Neuronal stem cell (in vitro differentiated cells): ENCODE data around the gene AXIN2.

Source experiments
- DNase-seq: peaks from one replicate; pipeline ENCODE4 v3.0.0-alpha.2; 2013; ENCODE audit warnings: low spot score
- H2AFZ ChIP-seq: one replicate; pipeline ENCODE4 v1.6.1; 2013; ENCODE audit warnings: mild to moderate bottlenecking, low read length, inconsistent platforms
- H2AK5ac ChIP-seq: 2 replicates; pipeline ENCODE4 v1.6.1; 2013; ENCODE audit warnings: low read depth, mild to moderate bottlenecking, inconsistent platforms, low read length, moderate library complexity, mixed read lengths
- H2BK120ac ChIP-seq: 2 replicates; pipeline ENCODE4 v1.6.1; 2013; ENCODE audit warnings: low read depth, mild to moderate bottlenecking, inconsistent platforms, low read length, moderate library complexity, mixed read lengths
- H2BK12ac ChIP-seq: one replicate; pipeline ENCODE4 v1.6.1; 2013; ENCODE audit warnings: low read length, inconsistent platforms
- H2BK15ac ChIP-seq: 2 replicates; pipeline ENCODE4 v1.6.1; 2013; ENCODE audit warnings: mild to moderate bottlenecking, low read length, inconsistent platforms, mixed read lengths
- H2BK5ac ChIP-seq: one replicate; pipeline ENCODE4 v1.6.1; 2013; ENCODE audit warnings: inconsistent platforms, mild to moderate bottlenecking, low read length, moderate library complexity
- H3K14ac ChIP-seq: one replicate; pipeline ENCODE4 v1.6.1; 2013; ENCODE audit warnings: low read length, inconsistent platforms
- H3K18ac ChIP-seq: 2 replicates; pipeline ENCODE4 v1.6.1; 2013; ENCODE audit warnings: low read length, inconsistent platforms
- H3K23ac ChIP-seq: 2 replicates; pipeline ENCODE4 v1.6.1; 2013; ENCODE audit warnings: low read depth, mild to moderate bottlenecking, mixed read lengths, low read length, inconsistent platforms; ENCODE audit not compliant: poor library complexity
- H3K27ac ChIP-seq: replicated peaks from 3 replicates; pipeline ENCODE4 v1.5.1; 2013; ENCODE audit warnings: low read length, inconsistent platforms
- H3K27me3 ChIP-seq, 3 experiments: 2 replicates each; pipeline ENCODE4 v1.6.1; 2013; ENCODE audit warnings: low read length in 3 of 3, mild to moderate bottlenecking in 2 of 3, inconsistent platforms in 1 of 3, low read depth in 1 of 3, mixed read lengths in 1 of 3, moderate library complexity in 1 of 3; ENCODE audit not compliant: control insufficient read depth in 3 of 3, insufficient read depth in 3 of 3
- H3K36me3 ChIP-seq, 2 donors: replicated peaks in 1 of 2; 2 replicates each; pipeline ENCODE4 v1.6.1; 2013; ENCODE audit warnings: low read length in 2 of 2; ENCODE audit not compliant: control insufficient read depth in 2 of 2, insufficient read depth in 2 of 2
- H3K4ac ChIP-seq: 2 replicates; pipeline ENCODE4 v1.6.1; 2013; ENCODE audit warnings: inconsistent platforms, mild to moderate bottlenecking, low read length, moderate library complexity
- H3K4me1 ChIP-seq, 2 donors: 1 replicate in 1 of 2; 2 replicates in 1 of 2; pipeline ENCODE4 v1.6.1; 2013; ENCODE audit warnings: low read length in 2 of 2, low read depth in 1 of 2; ENCODE audit not compliant: control insufficient read depth in 2 of 2, insufficient read depth in 1 of 2
- H3K4me2 ChIP-seq: one replicate; pipeline ENCODE4 v1.6.1; 2013; ENCODE audit warnings: mild to moderate bottlenecking, low read length, inconsistent platforms; ENCODE audit not compliant: insufficient read depth, poor library complexity, severe bottlenecking
- H3K4me3 ChIP-seq, 2 donors: 2 replicates each; pipeline ENCODE4 v1.5.1; 2013; ENCODE audit warnings: low read length in 2 of 2, mild to moderate bottlenecking in 2 of 2, inconsistent platforms in 1 of 2, moderate library complexity in 1 of 2
- H3K79me1 ChIP-seq: one replicate; pipeline ENCODE4 v1.6.1; 2013; ENCODE audit warnings: low read depth, mild to moderate bottlenecking, inconsistent platforms, low read length, moderate library complexity
- H3K9ac ChIP-seq: one replicate; pipeline ENCODE4 v1.6.1; 2013; ENCODE audit warnings: mild to moderate bottlenecking, low read depth, low read length, inconsistent platforms; ENCODE audit not compliant: poor library complexity
- H3K9me3 ChIP-seq, 2 donors: replicated peaks in 1 of 2; 2 replicates each; pipeline versions ENCODE3 to v1.6.1; 2013; ENCODE audit warnings: low read length in 2 of 2, mild to moderate bottlenecking in 2 of 2, inconsistent platforms in 1 of 2, low read depth in 1 of 2, mixed read lengths in 1 of 2, moderate library complexity in 1 of 2; ENCODE audit not compliant: control insufficient read depth in 2 of 2, insufficient read depth in 1 of 2
- H4K8ac ChIP-seq: one replicate; pipeline ENCODE4 v1.6.1; 2013; ENCODE audit warnings: low read depth, mild to moderate bottlenecking, inconsistent platforms, low read length, moderate library complexity
- H4K91ac ChIP-seq: one replicate; pipeline ENCODE4 v1.6.1; 2013; ENCODE audit warnings: low read length, low read depth, mild to moderate bottlenecking, inconsistent platforms; ENCODE audit not compliant: poor library complexity
- WGBS, 2 donors: extraction: QIAGEN DNeasy Blood & Tissue Kit; methylation state at CpG; one replicate each; pipeline ENCODE4 v1.1.7; 2013; ENCODE audit warnings: missing lambda C conversion rate in 2 of 2, mixed read lengths in 1 of 2; ENCODE audit not compliant: insufficient read length in 2 of 2, insufficient replicate concordance in 1 of 2; ENCODE audit errors: extremely low coverage in 2 of 2; 5-methylcytosine and 5-hydroxymethylcytosine counted together

AXIN2 gene

GRCh38 chr17:65503557-65503956 is 57.9 kb downstream of the AXIN2 start:
- WGBS, 2 donors = no CpG with 5 or more reads among the region's 9 CpGs
- no peak overlapping the region for H2BK120ac ChIP-seq
- H3K27ac ChIP-seq = no peak overlapping the region

GRCh38 chr17:65498816-65499215 is 62.6 kb downstream of the AXIN2 start:
- Histone ChIP-seq H3K4me3 (no peak overlapping the region), H3K9me3 (peaks cover 0 to 2% of the 10 kb centered on the region in 2 donors), H3K4me2 (no peak overlapping the region), H4K91ac (no peak overlapping the region), H2BK12ac (no peak overlapping the region), H2AK5ac (peak overlapping the region; percentile 50), H3K23ac (no peak overlapping the region), H3K4me1 (peaks cover 10% of the 10 kb centered on the region in 2 donors), H3K4ac (no peak overlapping the region), H3K79me1 (no peaks in the 10 kb centered on the region), H2BK5ac (no peak overlapping the region), H3K18ac (no peak overlapping the region), H3K27me3 (no peaks in the 10 kb centered on the region), H2BK15ac (peak overlapping the region; percentile 76), H4K8ac (no peak overlapping the region), H2BK120ac (no peak overlapping the region), H3K27ac (no peak overlapping the region), H3K14ac (no peak overlapping the region), H3K36me3 (no peaks in the 10 kb centered on the region), H3K9ac (no peak overlapping the region), H2AFZ (peak overlapping the region; percentile 51)
- no peak for DNase-seq
- no CpG with 5 or more reads among the region's 4 CpGs for WGBS, 2 donors

More at GRCh38 chr17:65503557-65503956, 57.9 kb downstream of the AXIN2 start:
- H2AFZ ChIP-seq = no peak overlapping the region
- no peak overlapping the region for H3K9ac ChIP-seq
- H3K36me3 ChIP-seq = no peaks in the 10 kb centered on the region
- no peaks in the 10 kb centered on the region for H3K27me3 ChIP-seq
- peaks cover 0 to 2% of the 10 kb centered on the region in 2 donors for H3K9me3 ChIP-seq
- no peak overlapping the region for H2BK12ac ChIP-seq
- H3K4me2 ChIP-seq = no peak overlapping the region
- peaks cover 0 to 2% of the 10 kb centered on the region in 2 donors for H3K4me1 ChIP-seq
- H3K79me1 ChIP-seq = no peaks in the 10 kb centered on the region
- H3K4ac ChIP-seq = no peak overlapping the region
- no peak overlapping the region for H4K8ac ChIP-seq
- no peak overlapping the region for H2AK5ac ChIP-seq
- no peak overlapping the region for H3K14ac ChIP-seq
- no peak overlapping the region for H3K18ac ChIP-seq
- H4K91ac ChIP-seq = no peak overlapping the region
- H3K23ac ChIP-seq = no peak overlapping the region
- no peak overlapping the region for H3K4me3 ChIP-seq
- H2BK15ac ChIP-seq = no peak overlapping the region
- DNase-seq = no peak
- no peak overlapping the region for H2BK5ac ChIP-seq

DNA sequence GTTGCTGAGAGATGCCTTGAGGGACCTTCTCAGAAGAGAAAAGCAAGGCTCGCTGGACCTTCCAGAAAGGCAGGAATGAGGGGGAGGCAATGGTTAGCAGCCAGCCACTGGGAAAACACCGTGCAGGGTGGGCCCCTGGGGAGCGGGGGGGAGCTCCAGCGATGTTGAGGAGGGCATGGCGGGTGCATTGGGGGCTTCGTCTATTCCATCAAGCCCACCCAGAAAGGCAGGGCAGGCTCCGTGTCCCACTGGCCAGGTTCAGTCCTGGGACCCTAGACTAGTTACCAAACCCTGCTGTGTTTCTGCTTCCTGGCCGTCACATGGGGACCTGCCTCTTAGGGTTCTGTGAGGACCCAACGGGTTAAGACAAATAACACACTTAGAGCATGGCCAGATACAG is 64.6 kb downstream of the AXIN2 start:
- Histone ChIP-seq H3K36me3 (no peaks in the 10 kb centered on the region), H3K79me1 (no peaks in the 10 kb centered on the region), H3K4me1 (peaks cover 10 to 12% of the 10 kb centered on the region in 2 donors), H3K9ac (no peak overlapping the region), H3K4me3 (no peak overlapping the region), H3K18ac (peak overlapping the region; percentile 15), H4K91ac (no peak overlapping the region), H2AFZ (no peak overlapping the region), H2BK5ac (no peak overlapping the region), H3K27me3 (no peaks in the 10 kb centered on the region), H3K23ac (no peak overlapping the region), H3K9me3 (peaks cover 0 to 2% of the 10 kb centered on the region in 2 donors), H2BK12ac (no peak overlapping the region), H3K14ac (no peak overlapping the region), H2AK5ac (peak overlapping the region; percentile 59), H2BK120ac (no peak overlapping the region), H3K4ac (no peak overlapping the region), H3K27ac (no peak overlapping the region), H4K8ac (no peak overlapping the region), H2BK15ac (no peak overlapping the region), H3K4me2 (no peak overlapping the region)
- DNase-seq = no peak
- WGBS, 2 donors = no CpG with 5 or more reads among the region's 9 CpGs

- peaks cover 0 to 2% of the 10 kb centered on the region in 2 donors for H3K9me3 ChIP-seq
- H3K27ac ChIP-seq = peak overlapping the region; percentile 34
- no peak overlapping the region for H2BK12ac ChIP-seq
- DNase-seq = peak; percentile 61
- H3K9ac ChIP-seq = no peak overlapping the region
- no peak overlapping the region for H2BK120ac ChIP-seq
- H3K27me3 ChIP-seq = no peaks in the 10 kb centered on the region
- no peak overlapping the region for H3K23ac ChIP-seq
- H3K18ac ChIP-seq = peak overlapping the region; percentile 68
- no peak overlapping the region for H4K8ac ChIP-seq
- no peak overlapping the region for H2AK5ac ChIP-seq
- no peak overlapping the region for H2BK15ac ChIP-seq
- no peaks in the 10 kb centered on the region for H3K79me1 ChIP-seq
- peak overlapping the region; percentile 46 for H3K4me2 ChIP-seq
- no peak overlapping the region for H3K14ac ChIP-seq
- no peak overlapping the region for H3K4ac ChIP-seq
- H2BK5ac ChIP-seq = no peak overlapping the region
- H4K91ac ChIP-seq = no peak overlapping the region
- no peaks in the 10 kb centered on the region for H3K36me3 ChIP-seq
- no CpG with 5 or more reads among the region's 22 CpGs for WGBS, 2 donors
- peak overlapping the region; percentile 67 for H2AFZ ChIP-seq
- H3K4me1 ChIP-seq = peaks cover 10 to 12% of the 10 kb centered on the region in 2 donors
- H3K4me3 ChIP-seq = no peak overlapping the region
Observed at GRCh38 chr17:65495122-65496055, 66.1 kb downstream of the AXIN2 start.
